Nephron (organoid): ENCODE measurements around the gene ZNF365.
A peak's percentile ranks its signal among the peaks of the same experiment; 100 is the strongest.
"Not testable (repeated sequence)": the region's sequence is repeated elsewhere in the genome, so short reads cannot be mapped to it uniquely, and the experiment has no call there.

Source experiments
- H3K27ac Mint-ChIP-seq, 3 experiments: 2 replicates each; pipeline ENCODE4 v1.8.0; 2020; ENCODE audit warnings: mixed read lengths in 3 of 3, mild to moderate bottlenecking in 2 of 3, moderate library complexity in 1 of 3
- H3K27me3 Mint-ChIP-seq: 2 replicates; pipeline ENCODE4 v1.8.0; 2021; ENCODE audit warnings: low read depth, mild to moderate bottlenecking, moderate library complexity, mixed read lengths
- H3K36me3 Mint-ChIP-seq: 2 replicates; pipeline ENCODE4 v1.8.0; 2020; ENCODE audit warnings: low read depth, mixed read lengths
- H3K4me1 Mint-ChIP-seq: 2 replicates; pipeline ENCODE4 v1.8.0; 2020; ENCODE audit warnings: mixed read lengths
- H3K4me3 Mint-ChIP-seq, 3 experiments: 2 replicates each; pipeline ENCODE4 v1.8.0; 2020; ENCODE audit warnings: mild to moderate bottlenecking in 3 of 3, mixed read lengths in 3 of 3, moderate library complexity in 2 of 3
- H3K9me3 Mint-ChIP-seq: 2 replicates; pipeline ENCODE4 v1.8.0; 2020; ENCODE audit warnings: mixed read lengths
- TF ChIP-seq, protein P1 (sequence below), 3 experiments: fragments of 200-600 bp; sonication (generic); IDR thresholded peaks; one replicate each; pipeline ENCODE4 v1.5.0; 2021; ENCODE audit warnings: antibody characterized with exemption in 3 of 3; ENCODE audit not compliant: unreplicated experiment in 3 of 3

The ZNF365 gene

DNA sequence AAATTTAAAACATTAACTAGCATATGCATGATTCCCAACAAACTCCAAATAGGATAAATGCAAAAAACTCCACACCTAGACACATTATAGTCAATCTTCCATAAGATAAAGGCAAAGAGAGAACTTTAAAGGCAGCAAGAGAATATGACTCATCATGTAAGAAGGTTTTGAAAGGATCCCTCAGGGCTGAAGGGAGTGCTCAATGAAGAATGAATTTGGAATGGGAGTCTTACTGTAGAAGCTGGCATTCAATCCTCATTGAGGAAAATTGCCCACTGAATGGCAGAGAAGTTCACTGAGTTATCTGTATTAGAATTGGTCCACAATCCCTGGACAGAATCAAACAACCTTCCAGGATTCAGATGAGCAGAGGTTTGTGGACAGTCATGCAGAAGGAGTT, 26.1 kb upstream of the ZNF365 start:
- no peaks in the 10 kb centered on the region for H3K4me1 Mint-ChIP-seq
- no peak overlapping the region for H3K27ac Mint-ChIP-seq
- peaks cover 6% of the 10 kb centered on the region for H3K36me3 Mint-ChIP-seq
- H3K4me3 Mint-ChIP-seq: no peak overlapping the region
- peaks cover 6% of the 10 kb centered on the region for H3K27me3 Mint-ChIP-seq
- TF ChIP-seq, protein P1, sequence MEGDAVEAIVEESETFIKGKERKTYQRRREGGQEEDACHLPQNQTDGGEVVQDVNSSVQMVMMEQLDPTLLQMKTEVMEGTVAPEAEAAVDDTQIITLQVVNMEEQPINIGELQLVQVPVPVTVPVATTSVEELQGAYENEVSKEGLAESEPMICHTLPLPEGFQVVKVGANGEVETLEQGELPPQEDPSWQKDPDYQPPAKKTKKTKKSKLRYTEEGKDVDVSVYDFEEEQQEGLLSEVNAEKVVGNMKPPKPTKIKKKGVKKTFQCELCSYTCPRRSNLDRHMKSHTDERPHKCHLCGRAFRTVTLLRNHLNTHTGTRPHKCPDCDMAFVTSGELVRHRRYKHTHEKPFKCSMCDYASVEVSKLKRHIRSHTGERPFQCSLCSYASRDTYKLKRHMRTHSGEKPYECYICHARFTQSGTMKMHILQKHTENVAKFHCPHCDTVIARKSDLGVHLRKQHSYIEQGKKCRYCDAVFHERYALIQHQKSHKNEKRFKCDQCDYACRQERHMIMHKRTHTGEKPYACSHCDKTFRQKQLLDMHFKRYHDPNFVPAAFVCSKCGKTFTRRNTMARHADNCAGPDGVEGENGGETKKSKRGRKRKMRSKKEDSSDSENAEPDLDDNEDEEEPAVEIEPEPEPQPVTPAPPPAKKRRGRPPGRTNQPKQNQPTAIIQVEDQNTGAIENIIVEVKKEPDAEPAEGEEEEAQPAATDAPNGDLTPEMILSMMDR (IDR thresholded peaks at IDR 0.05; ENCODE audit: unreplicated experiment in 3 of 3): no peak
- H3K9me3 Mint-ChIP-seq: peaks cover 64% of the 10 kb centered on the region

DNA sequence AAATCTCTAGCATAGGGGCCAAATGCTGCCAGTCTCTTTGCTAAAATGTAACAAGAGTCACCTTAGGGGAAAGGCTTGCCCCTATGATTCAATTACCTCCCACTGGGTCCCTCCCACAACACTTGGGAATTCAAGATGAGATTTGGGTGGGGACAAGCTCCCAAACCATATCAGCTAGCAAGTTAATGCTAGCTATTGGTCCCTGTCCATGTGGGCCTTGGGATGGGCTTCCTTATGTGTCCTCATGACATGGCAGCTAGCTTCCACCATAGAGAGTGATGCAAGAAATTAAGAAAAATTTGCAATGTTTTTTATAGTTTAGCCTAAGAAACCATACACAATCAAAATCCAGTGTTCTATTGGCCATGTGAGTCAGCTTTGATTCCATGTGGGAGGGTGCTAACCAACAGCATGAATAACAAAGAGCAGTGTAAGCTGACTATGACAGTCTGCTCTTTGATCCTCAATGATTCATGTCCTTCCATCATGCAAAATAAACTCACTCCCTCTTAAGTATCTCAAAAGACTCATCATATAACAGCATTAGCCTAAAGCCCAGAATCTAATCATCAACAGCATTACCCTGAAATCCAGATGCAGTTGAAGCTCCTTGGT, 21.7 kb upstream of the ZNF365 start:
- Mint-ChIP-seq H3K36me3 (no peaks in the 10 kb centered on the region), H3K9me3 (peaks cover 43% of the 10 kb centered on the region), H3K27ac (no peak overlapping the region), H3K4me3 (no peak overlapping the region), H3K27me3 (no peaks in the 10 kb centered on the region), H3K4me1 (no peaks in the 10 kb centered on the region)
- TF ChIP-seq, protein P1 (IDR thresholded peaks at IDR 0.05; ENCODE audit: unreplicated experiment in 3 of 3): no peak

DNA sequence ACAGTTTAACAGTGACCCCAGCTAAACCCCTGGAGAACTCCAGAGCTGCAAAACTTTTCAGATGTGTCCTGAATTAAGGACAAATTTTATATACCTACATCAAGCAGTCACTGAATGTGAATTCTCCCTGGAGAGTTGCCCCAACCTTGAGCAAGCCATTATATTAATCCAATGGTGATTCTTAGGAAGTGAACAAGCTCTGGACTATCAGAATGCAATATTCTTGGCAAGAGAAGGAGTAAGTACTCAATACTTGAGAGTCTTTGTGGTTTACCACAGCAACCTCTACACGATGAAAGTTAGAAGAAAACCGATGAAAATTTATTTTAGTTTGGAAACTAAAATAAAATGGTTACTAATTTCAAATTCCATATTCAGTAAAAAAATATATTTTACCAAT, 19.3 kb upstream of the ZNF365 start:
- Mint-ChIP-seq H3K9me3 (peaks cover 29% of the 10 kb centered on the region), H3K27ac (no peak overlapping the region), H3K4me3 (no peak overlapping the region), H3K36me3 (no peaks in the 10 kb centered on the region), H3K27me3 (no peaks in the 10 kb centered on the region), H3K4me1 (no peaks in the 10 kb centered on the region)
- TF ChIP-seq, protein P1 (IDR thresholded peaks at IDR 0.05; ENCODE audit: unreplicated experiment in 3 of 3): no peak

DNA sequence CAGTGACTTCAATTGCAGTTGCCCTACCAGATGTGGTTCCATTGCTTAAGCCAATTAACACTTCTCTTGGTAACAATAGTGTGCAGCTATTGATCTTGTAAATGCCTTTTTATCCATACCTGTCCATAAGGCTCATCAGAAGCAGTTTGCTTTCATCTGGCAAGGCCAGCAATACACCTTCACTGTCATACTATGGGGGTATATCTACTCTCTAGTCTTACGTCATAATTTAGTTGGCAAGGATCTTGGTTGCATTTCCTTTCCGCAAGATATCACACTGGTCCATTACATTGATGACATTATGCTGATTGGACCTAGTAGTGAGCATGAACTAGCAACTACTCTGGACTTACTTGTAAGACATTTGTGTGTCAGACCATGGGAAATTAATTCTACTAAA, 17.7 kb upstream of the ZNF365 start:
- H3K4me1 Mint-ChIP-seq: no peaks in the 10 kb centered on the region
- H3K27me3 Mint-ChIP-seq: no peaks in the 10 kb centered on the region
- no peaks in the 10 kb centered on the region for H3K36me3 Mint-ChIP-seq

DNA sequence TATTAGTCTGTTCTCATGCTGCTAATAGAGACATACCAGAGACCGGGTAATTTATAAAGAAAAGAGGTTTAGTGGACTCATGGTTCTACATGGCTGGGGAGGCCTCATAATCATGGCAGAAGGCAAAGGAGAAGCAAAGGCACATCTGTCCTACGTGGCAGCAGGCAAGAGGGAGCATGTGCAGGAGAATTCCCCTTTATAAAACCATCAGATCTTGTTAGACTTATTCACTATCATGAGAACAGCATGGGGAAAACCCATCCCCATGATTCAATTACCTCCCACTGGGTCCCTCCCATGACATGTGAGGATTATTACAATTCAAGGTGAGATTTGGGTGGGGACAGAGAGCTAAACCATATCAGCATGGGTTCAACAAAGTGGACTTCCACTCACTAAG, 16.0 kb upstream of the ZNF365 start:
- not testable (repeated sequence) for H3K27me3 Mint-ChIP-seq, H3K4me3 Mint-ChIP-seq, H3K36me3 Mint-ChIP-seq, H3K9me3 Mint-ChIP-seq, H3K4me1 Mint-ChIP-seq, H3K27ac Mint-ChIP-seq

More for the DNA sequence above, 17.7 kb upstream of the ZNF365 start:
- Mint-ChIP-seq H3K27ac (no peak overlapping the region), H3K9me3 (peaks cover 17% of the 10 kb centered on the region), H3K4me3 (no peak overlapping the region)
- TF ChIP-seq, protein P1 (IDR thresholded peaks at IDR 0.05; ENCODE audit: unreplicated experiment in 3 of 3): no peak

DNA sequence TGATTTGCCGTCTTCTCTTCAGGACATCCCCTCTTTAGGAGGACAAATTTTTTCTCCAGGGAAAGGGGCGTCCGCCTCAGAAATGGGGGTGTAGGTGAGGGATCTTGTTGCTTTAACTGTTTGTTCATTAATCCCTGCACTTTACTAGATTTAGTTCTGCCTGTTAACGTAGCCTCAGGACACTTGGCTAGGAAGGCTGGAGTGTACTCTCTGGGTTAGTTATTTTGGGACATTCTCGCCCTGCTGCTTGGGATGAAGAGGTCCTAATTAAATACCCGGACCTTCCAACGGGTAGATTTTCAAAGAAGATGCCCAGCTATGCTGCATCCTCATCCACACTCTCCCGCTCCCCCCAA, 552 bp upstream of the ZNF365 start:
- Mint-ChIP-seq H3K9me3 (no peaks in the 10 kb centered on the region), H3K27me3 (peaks cover 51% of the 10 kb centered on the region), H3K27ac (no peak overlapping the region), H3K4me1 (peaks cover 4% of the 10 kb centered on the region), H3K4me3 (peak overlapping the region; percentile 77 to 82 (median 80)), H3K36me3 (no peaks in the 10 kb centered on the region)
- TF ChIP-seq, protein P1 (IDR thresholded peaks at IDR 0.05; ENCODE audit: unreplicated experiment in 3 of 3): no peak
